Measurements from ENCODE around the gene SH3PXD2A.
"Not testable (repeated sequence)": the region's sequence is repeated elsewhere in the genome, so short reads cannot be mapped to it uniquely, and the experiment has no call there.

Gene SH3PXD2A

DNA sequence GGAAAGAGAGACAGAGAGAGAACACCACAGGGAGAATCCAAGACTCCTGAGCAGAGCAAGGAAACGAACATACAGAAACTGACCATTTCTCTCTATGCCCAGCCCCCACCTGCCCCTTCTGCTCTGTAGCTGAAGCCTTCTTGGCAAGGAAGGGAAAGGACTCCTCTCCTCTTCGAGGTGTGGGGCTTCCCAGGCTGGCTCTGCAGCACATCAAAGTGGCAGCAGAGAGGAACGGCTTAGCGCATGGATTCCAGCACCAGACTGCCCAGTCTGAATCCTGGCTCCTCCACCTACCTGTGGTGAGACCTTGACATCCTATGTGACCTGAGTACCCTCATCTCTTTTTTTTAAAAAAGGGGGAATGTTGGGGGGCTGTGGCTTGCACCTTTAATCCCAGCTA, 69.4 kb downstream of the SH3PXD2A start:
- no peak for DNase-seq

DNA sequence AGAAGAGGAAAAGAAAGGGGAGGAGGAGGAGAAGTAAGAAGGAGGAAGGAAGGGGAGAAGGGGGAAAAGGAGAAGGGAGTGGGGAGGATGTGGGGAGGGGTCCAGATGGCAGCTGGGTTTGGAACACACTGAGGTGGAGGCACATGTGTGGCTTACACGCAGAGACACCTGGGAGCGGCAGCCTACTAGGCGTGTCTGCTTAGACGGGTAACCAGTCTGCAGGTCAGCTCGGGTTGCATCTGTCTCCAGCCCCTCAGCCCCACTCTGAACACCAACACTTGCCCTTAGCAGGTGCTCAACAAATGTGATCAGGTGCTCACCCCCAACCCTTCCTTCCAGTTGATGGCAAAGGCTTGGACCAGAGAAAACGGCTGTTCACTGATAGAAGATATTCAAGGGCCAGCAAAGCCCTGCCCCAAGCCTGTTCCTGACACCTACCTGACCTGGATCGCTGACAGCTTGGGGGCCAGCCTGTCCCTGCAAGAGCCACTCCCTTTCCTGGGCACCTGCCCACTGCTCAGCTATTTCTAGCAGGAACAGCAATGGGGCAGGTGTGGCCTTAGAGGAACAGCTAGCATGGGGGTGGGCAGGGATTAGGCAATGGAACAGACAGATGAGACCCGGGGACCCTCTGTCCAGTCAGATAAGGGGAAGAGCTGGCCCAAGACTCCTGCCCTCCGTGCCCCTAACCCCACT, 70.5 kb downstream of the SH3PXD2A start:
- DNase-seq = no peak

DNA sequence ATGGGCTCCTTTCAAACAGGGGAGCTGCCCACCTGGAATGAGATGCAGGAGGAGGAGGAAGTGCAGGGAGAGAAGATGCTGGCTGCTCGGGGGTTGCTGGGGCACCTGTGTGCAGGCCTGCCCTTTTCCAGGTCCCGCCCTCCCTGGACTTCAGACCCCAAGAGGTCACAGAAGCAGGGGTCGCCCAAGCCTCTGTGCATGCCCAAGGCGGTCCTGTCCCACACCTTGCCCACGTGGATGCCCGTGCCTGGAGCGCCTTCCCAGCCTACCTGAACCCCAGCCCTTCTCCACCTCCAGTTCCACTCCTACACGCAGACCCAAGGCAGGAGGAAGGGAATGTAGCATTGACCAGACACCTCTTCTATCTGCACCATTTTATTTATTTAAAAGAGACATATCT, 71.3 kb downstream of the SH3PXD2A start:
- DNase-seq = no peak

DNA sequence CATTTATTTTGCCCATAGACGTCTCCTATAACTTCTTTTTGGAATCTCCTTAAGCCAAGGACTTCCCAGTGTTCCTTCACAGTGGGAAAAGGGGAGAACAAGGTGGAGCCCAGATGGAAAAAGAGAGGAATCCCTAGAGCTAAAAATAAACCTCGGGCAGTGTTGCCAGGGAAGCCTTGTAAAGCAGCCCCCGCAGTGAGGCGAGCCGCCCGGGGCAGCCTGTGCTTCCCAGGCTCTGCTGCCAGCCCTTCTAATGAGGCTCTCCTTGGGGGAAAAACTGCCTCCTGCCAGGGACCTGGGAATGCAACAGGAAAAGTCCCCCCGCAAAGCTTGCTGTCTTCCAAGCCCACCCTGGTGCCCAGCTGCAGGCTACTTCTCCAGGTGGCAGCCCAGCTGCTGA, 71.7 kb downstream of the SH3PXD2A start:
- DNase-seq = no peak

DNA sequence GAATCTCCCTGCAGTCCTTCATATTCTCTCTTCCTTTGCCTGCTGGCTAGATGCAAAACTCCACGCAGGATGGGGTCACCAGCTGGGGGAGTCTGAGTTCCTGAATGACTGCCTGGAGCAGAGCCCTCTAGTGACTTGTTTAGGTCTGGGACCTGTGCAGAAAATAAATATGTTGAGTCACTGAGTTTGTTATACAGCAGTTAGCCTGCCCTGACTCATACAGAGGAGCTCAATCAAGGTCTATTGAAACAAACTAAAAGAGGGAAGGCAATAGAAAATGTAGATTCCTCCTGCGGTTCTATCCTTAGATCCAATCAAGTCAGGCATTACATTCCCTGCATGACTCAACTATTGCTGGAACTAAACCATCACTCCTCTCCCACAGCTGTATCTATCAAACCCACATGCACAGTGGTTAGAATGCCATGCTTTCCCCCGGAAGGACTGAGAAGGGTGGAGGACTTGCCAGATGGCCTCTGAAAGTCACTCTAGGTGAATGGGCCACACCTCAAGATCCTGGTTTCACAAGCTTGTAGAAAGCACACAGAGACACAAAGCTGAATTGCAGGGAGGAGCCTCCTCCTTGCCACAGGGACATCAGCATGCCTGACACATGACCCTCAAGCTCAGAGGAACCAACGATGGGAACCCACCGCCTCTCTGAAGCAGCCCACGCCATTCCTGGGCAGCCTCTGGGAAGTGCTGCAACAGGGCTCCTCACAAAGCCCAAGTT, 73.9 kb downstream of the SH3PXD2A start:
- DNase-seq = no peak

DNA sequence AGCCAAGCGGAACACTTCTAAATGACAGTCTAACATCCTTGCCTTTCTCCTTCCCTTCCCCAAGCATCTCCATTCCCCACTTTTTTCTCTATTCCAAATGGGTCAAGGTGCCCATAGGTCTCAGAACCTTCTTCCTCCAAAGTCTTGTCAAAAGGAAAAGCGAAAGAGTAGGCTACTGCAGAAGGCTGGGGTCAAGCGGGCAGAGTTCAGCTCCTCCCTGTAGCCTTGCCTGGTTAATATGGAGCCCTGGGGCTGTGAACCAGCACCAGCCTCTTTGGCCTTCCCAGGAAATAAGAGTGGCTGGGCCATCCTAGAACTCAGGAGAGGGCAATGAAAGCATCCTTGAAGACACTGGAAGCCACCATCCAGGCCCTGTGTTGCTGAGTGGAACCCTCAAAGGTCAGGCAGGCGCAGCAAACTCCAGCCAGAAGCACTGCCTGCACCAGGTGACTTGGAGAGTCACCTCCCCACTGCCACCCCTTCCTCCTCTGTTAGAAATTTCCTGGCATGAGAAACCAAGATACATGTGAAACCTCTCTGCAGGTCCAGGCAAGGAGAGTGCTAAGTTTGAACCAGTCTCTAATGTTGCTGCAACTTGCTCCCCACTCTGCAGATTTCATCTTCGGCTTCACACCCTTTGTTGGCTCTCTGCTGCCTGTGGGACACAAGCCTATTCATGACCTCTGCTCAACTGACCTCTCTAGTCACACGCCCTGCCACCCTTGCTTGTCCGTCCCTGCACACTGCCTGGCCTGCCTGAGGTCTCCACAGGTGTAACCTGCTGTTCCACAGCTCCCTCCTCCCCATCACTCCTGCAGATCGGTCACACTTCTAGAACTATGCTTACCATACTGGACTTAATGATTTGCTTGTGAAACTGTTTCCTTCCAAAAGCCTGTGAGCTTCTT, 74.9 kb downstream of the SH3PXD2A start:
- no peak for DNase-seq

DNA sequence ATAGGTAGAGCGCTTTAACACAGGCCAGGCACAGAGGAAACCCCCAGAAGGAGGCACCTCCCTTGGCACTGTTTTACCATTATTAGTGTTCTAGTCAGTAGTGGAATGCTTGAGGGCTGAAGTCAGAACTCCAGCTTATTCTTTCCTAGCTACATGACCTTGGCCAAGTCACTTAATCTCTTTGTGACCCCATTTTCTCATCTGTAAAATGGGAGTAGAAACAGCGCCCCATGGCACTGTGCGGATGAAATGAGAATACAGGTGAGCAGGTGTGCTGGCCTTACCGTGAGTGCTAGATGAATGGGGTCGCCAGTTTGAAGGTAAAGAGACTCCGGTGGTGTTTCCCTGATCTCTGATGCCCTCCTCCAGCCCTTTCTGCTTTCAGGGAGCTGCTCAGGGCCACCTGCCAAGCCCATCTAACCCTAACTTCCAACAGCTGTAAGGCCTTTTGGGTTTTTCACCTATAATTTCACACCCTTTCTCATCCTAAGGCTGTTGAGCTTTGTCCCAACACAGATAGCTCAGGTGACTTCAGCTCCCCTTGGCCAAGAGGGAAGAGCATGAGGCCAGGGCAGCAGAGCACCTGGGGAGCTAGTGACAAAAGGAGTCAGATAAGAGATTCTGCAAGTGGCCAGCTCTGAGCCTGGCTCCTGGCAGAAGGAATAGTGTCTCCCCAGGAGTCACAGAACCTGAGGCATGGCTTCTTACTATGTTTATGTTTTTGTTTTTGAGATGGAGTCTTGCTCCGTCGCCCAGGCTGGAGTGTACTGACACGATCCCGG, 76.8 kb downstream of the SH3PXD2A start:
- DNase-seq = no peak

DNA sequence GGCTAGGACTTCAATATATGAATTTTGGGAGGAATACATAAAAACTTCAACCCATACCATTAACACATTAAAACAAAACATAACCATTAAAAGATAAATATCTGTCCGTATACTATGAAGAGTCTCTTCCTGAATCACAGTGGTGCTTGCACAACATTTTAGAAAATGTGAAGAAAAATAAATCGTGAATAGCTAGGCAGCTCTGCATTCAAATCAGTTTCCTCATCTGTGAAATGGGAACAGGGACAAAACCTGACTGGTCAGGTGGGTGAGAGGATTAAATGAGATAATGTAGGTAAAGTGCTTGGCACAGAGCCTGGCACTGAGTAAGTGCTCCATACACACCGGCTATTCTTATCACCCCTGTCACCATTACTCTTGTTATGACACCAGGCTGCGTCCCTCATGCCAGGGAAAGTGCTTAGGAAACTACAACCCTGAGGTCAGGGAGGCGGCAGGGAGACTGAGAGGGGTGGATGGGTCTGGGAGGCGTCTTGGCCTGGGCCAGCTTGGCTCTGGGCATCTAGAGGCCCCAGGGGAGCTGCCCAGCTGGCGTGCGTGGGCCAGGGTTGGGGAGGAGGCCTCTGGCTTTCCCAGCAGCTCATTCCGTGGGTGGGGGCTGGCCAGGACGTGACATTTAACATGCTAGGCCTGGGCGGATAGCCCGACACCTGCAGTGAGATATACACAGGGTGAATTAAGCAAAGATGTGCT, 78.3 kb downstream of the SH3PXD2A start:
- DNase-seq = no peak

DNA sequence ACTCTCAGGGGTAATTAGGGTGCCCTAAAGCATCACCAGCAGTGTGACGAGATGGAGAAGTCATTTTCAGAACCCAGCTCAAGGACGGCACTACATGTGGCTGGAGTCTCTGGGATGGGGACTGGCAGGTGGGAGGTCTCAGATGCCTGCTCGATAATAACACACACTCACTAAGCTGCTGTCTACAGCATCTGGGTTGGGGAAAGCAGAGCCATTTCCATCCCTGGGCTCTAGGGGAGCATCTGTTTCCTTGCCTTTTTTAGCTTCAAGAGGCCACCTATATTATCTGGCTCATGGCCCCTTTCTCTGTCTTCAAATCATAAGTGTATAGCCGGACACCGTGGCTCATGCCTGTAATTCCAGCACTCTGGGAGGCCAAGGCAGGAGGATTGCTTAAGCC, 79.6 kb downstream of the SH3PXD2A start:
- no peak for DNase-seq

DNA sequence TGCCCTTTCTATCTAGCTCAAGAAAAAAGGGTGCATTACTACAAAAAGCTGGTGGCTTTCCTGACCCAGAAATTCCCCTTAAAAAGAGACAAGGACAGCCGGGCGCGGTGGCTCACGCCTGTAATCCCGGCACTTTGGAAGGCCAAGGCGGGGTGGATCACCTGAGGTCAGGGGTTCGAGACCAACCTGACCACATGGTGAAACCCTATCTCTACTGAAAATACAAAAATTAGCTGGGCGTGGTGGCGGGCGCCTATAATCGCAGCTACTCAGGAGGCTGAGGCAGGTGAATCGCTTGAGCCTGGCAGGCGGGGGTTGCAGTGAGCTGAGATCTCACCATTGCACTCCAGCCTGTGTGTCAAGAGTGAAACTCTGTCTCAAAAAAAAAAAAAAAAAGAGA, 82.5 kb downstream of the SH3PXD2A start:
- not testable (repeated sequence) for DNase-seq

DNA sequence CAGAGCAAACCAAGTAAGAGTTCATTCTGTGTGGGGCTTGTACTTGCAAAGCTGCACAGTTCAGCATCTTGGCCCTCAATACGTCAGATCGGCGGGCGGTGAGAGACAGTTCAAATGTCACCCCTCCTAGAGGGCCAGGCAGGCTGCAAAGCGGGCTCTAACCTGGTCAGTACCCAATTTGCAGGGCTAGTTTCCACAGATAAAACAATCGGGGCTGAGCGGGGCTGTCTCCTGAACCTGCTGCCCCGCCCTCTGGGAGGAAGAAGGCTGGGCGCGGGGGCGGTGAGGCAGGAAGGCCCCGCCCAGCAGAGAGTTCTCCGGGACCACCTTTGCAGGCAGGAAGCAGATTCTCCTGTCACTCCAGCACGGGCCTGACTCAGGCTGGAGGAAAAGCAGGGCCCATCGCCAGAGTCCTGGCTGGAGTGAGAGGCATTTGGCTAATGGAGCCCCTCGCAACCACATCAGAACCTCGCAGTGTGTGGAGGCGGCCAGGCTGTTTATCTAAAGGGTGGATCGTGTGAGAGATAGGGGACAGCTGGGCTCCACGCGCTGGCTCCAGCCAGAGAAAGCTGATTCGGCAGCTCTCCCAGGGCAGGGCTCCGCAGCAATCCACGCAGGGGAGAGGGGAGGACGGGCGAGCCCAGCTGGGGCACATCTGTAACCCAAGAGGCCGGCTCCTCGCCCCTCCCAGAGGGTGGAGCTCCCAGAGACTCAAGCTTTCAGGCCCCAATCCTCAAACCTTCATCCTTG, 83.1 kb downstream of the SH3PXD2A start:
- peak; percentile 37 for DNase-seq

DNA sequence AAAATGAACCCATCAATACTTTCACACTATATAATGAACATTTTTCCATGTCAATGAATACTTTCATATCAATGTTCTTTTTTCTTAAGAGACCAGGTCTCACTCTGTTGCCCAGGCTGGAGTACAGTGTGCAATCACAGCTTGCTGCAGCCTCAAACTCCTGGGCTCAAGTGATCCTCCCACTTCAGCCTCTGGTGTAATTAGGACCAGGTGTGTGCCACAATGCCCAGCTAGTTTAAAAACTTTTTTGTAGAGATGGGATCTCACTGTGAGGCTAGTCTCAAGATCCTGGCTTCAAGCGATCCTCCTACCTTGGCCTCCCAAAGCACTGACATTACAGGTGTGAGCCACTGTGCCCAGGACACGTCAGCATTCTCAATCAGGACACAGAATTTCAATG, 85.2 kb downstream of the SH3PXD2A start:
- DNase-seq = no peak

DNA sequence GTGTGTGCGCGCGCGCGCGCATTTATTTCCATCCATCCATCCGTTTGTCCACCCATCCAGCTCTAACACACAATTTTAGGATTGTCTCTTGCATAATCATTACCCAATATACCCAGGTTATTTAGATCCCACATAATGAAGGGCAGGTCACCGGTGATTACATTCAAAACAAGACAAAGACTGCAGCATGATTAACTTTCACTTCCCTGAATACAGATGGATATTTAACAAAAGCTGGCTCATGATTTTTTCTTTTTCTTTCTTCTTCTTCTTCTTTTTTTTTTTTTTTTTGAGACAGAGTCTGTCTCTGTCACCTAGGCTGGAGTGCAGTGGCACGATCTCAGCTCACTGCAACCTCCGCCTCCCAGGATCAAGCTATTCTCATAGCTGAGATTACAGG, 86.2 kb downstream of the SH3PXD2A start:
- no peak for DNase-seq

DNA sequence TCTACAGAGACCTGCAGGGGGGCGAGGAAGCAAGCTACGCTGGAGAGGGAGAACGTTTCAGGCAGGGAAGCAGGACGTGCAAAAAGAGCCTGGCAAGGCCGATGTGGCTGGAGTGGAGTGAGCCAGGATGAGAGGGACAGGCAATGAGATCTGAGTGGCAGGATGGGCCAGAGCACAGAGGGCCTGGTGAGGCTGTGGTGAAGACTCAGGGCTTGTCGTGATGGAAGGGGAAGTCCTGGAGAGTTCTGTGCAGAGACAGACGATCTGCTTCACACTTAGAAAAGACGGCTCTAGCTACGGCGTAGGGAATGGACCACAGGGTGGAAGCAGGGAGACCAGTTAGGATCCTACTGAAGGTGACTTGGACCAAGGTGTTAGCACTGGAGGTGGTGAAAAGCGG, 87.0 kb downstream of the SH3PXD2A start:
- DNase-seq = no peak

DNA sequence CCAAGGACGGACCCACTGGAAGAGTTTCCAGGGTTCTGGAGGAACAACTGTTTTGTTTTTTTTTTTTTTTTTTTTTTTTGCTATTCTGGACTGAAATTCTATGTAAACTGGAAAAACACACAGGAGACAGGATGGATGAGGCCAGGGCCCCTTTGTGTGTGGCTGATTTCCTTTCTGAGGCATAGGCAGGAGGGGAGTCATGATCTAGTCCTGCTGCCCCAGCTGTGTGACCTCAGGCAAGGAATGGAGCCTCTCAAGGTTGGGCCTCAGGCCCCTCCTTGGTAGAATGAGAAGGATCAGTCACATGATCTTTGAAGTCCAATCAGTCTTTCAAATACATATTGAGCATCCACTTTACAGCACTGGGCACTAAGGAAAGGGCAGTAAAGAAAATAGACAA, 87.6 kb downstream of the SH3PXD2A start:
- DNase-seq = no peak

DNA sequence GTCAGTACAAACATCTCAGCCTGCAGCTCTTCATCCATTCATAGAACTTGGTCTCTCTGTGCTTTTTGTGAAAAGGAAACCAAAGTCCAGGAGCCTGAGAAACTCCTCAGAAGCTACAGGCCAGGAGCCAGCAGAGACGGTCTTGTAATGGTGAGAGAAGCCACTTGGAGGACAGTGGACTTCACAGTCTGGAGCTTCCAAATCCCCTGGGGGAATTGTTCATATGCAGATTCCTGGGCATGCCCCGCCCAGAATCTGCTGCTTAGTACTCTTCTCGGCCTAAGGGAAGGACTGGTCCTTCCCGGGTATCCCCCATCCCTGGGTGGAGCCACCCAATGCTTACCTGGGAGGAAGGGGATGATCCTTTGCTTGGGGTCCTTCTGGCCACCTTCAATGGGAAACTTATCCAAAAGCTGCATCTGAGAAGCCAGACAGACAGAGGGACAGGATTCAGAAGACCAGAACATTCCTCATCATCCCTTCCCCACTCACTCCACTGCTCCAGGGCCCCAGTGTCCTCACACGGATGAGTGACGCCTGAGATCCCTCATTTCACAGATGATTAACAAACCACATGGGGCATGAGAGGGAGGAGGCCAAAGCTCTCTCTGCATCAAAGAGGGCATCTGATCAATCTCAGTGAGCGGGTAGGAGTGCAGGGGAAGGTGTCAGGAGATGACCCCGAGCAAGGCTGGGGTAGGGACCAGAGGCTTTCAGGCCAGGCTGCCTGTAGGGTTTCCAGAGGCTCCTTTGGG, 88.4 kb downstream of the SH3PXD2A start:
- no peak for DNase-seq

DNA sequence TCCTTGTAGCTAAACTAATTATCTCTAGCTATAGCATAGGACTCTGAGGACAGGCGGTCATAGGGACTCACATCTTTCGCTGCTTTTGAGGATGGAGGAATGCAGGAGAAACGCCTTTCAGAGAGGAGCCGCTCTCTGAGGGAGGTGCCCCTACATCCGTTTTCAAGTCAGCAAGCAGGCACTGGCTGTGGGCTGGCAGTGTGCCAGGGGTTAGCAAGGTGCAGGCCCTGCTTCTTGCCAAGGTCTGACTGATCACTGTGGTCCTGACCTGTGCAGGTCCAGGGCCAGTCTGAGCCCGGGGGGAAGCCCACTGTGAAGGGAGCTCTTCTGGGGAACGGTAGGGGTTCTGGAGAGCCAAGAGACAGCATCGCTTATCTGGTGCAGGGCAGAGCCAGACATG, 89.4 kb downstream of the SH3PXD2A start:
- DNase-seq = peak; percentile 73

DNA sequence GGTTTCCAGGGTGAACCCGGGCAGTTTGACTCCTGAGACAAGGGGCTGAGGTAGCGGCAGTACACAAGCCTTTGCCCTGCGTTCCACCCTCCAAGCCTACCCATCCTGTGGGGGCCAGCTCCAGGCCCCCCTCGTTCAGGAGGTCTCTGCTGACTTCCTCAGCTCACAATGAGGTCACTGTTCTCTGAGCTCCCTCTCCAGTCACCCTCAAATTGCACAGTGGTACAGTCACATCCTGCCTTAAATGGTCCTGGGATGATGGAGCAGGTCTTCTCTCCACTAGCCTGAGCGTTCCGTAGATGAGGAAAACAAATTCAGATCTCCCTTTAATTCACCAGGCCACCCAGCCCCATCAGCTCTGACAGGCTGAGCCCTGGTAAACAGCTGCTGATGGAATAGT, 90.2 kb downstream of the SH3PXD2A start:
- no peak for DNase-seq

DNA sequence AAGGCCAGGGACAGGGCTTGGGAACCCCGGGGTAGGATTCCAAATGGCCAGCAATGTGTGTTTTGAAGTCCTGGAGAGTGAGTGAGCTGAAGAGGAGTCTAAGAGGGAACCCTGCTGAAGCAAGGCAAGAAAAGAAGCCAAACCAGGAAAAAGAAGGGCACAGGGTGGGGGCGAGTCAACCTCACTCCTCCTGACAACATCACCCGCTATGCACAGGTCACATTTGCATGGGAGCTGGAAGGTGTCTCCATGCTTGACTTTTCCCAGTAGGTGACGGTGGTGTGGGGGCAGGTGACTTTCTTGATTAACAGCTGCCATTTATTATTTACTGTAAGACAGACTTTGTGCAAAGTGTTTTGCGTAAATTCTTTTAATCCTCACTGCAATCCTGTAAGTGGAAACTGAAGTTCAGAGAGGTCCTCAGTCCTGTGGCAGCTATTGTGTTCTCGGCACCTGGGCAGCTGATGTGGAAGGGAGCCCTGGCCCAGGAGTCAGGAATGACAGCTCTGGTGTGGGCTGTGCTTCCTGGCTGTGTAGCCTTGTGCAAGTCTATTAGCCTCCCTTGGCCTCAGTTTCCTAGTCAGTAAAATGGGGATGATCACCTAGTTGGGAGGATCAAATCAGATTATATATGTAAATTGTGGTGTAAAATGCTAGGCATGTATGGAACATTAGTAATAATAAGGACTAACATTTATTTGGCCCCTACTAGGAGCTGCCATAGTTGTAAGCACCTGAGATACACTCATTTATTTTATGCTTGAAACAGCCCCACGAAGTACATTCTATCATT, 90.9 kb downstream of the SH3PXD2A start:
- DNase-seq = no peak
